Right ventricle myocardium superior (tissue), 1 donor: ENCODE data around the gene EHMT2. TPM values are rescaled to one million over a fixed set of nuclear protein-coding genes. Genes with fewer than 3 reads are reported as not detected.
A peak's percentile ranks its signal among the peaks of the same experiment; 100 is the strongest.

Experiments used
- ATAC-seq: fragments of 200-7000 bp; cut with Tn5 transposase; one replicate; pipeline ENCODE4 v1.9.1; 2020; ENCODE audit warnings: mild to moderate bottlenecking; ENCODE audit not compliant: poor library complexity
- DNase-seq: peaks from one replicate; pipeline ENCODE4 v3.0.0-alpha.2; 2020
- intact Hi-C: fragments of 100-400 bp; cut with DNase I; formaldehyde crosslinking; loops from one replicate; pipeline ENCODE4 v1.11.2; 2022
- total RNA-seq: library from RNA; stranded (reverse); fragmentation: NEBNext Ultra II Directional; extraction: Animal tissue kit (Norgen Biotek cat#: 25700); gene quantifications from one replicate; pipeline ENCODE4 v1.2.1, GENCODE V29; 2021
- donor health status: DM: no; HTN: yes; CAD: no; lungs with severe emphysema.

EHMT2 gene
- total RNA-seq, 1 donor from 2014 or later = 15.5 TPM

- intact Hi-C loops = no loop called here
- no peak for DNase-seq
- peak; percentile 36 for ATAC-seq
Measured at GRCh38 chr6:31898383-31899011, 999 bp upstream of the EHMT2 start.

- DNase-seq (no peak), ATAC-seq (no peak)
- intact Hi-C loops = no loop called here
Measured at GRCh38 chr6:31896856-31897611, 464 bp downstream of the EHMT2 start.

- ATAC-seq = no peak
- intact Hi-C loops = no loop called here
- no peak for DNase-seq
Measured at GRCh38 chr6:31896493-31896855, 1.0 kb downstream of the EHMT2 start.

GRCh38 chr6:31892821-31893220 is 4.7 kb downstream of the EHMT2 start:
- DNase-seq (no peak), ATAC-seq (no peak)
- intact Hi-C loops = no loop called here

GRCh38 chr6:31889331-31889972 is 8.0 kb downstream of the EHMT2 start:
- intact Hi-C loops = no loop called here
- ATAC-seq (peak; percentile 10), DNase-seq (no peak)

- intact Hi-C loops = no loop called here
- ATAC-seq (peak; percentile 43), DNase-seq (no peak)
Measured at GRCh38 chr6:31888276-31889258, 8.9 kb downstream of the EHMT2 start.

GRCh38 chr6:31887173-31888007 is 10.1 kb downstream of the EHMT2 start:
- ATAC-seq = no peak
- intact Hi-C loops = no loop called here
- no peak for DNase-seq

GRCh38 chr6:31886541-31886991 is 10.9 kb downstream of the EHMT2 start:
- no peak for DNase-seq
- no peak for ATAC-seq
- intact Hi-C loops = no loop called here

- intact Hi-C loops = no loop called here
- DNase-seq (no peak), ATAC-seq (no peak)
Measured at GRCh38 chr6:31884528-31885035, 12.9 kb downstream of the EHMT2 start.

- ATAC-seq = no peak
- no peak for DNase-seq
- intact Hi-C loops = no loop called here
Measured at GRCh38 chr6:31883676-31884075, 13.8 kb downstream of the EHMT2 start.

GRCh38 chr6:31882344-31882743 is 15.2 kb downstream of the EHMT2 start:
- intact Hi-C loops = no loop called here
- DNase-seq = no peak
- no peak for ATAC-seq

GRCh38 chr6:31881136-31881859 is 16.2 kb downstream of the EHMT2 start:
- no peak for DNase-seq
- intact Hi-C loops = no loop called here
- ATAC-seq = no peak

GRCh38 chr6:31880616-31881015 is 16.9 kb downstream of the EHMT2 start:
- intact Hi-C loops = no loop called here
- no peak for ATAC-seq
- DNase-seq = no peak

- intact Hi-C loops = no loop called here
- DNase-seq (no peak), ATAC-seq (no peak)
Measured at GRCh38 chr6:31879901-31880300, 17.6 kb downstream of the EHMT2 start.

- DNase-seq (no peak), ATAC-seq (no peak)
- intact Hi-C loops = no loop called here
Measured at GRCh38 chr6:31879143-31879542, 18.4 kb downstream of the EHMT2 start.

GRCh38 chr6:31878726-31879125 is 18.8 kb downstream of the EHMT2 start, which contains the start of gene SLC44A4:
Gene SLC44A4, minus strand, starts transcription at chr6:31878997. Its CDS starts 17 bp downstream, at chr6:31878980.
- no peak for ATAC-seq
- no peak for DNase-seq

GRCh38 chr6:31878222-31878621 is 19.3 kb downstream of the EHMT2 start:
- DNase-seq (no peak), ATAC-seq (no peak)
- intact Hi-C loops = no loop called here

More at GRCh38 chr6:31878726-31879125, 18.8 kb downstream of the EHMT2 start, which contains the start of gene SLC44A4:
- intact Hi-C loops = no loop called here
